GM19463 (cell line): ENCODE measurements around the gene LATS2.
"Not testable (repeated sequence)": the region's sequence is repeated elsewhere in the genome, so short reads cannot be mapped to it uniquely, and the experiment has no call there.

ENCODE experiments used
- ATAC-seq: cut with Tn5 transposase; IDR thresholded peaks from one replicate; pipeline ENCODE4 v1.9.1; 2021; ENCODE audit warnings: mild to moderate bottlenecking, moderate library complexity; ENCODE audit not compliant: unreplicated experiment

LATS2 gene

DNA sequence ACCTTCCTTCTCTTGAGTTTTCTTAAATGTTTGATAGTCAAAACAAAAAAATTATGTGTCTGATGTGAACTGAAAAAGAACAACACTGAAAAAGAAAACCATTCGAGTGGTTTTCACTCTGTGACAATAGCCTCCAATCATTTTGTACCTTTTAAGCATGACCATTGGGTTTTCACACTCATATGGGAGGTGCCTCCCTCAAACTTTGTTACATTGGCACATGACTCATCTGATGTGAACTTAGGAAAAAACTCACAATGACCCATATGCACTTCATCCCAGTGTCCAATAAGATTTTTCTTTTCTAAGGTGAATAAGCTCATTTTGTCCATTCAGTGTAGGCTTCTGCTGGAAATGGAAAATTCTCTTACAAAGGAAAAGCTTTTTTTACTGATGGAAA lies 92.2 kb downstream of the LATS2 start:
- ATAC-seq: no peak

DNA sequence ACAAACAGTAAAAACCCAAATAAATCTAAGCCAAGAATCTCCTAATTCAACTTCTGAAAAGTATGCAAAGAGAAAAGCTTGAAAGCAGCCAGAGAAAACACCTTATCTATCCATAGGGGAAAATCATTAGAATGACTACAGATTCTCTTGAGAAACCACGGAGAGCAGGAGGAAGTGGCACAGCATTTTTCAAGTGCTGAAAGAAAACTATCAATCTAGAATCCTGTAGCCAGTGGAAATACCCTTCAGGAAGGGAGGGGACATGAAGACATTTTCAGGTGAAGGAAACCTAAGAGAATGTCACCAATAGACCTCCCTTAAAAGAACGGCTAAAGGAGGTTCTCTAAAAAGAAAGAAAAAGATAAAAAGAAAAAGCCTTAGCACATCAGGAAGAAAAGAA lies 92.6 kb downstream of the LATS2 start:
- no peak for ATAC-seq

DNA sequence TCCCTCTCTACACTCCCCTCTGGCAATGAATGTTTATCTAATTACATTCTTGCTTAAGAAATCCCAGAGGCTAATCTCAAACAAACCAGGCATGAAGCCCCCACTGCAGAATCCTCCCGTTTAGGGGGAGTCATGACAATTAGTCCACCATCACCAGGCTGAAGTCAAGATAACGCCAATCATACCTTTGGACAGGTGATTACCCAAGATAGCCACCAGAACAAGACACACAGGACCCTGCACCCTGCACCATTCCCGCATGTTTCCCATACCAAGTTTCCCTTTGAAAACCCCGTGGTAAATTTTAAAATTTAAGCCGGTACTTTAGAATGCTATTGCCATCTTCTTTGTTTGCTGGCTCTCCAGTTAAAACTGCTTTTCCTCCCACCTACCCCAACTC lies 94.0 kb downstream of the LATS2 start:
- no peak for ATAC-seq

DNA sequence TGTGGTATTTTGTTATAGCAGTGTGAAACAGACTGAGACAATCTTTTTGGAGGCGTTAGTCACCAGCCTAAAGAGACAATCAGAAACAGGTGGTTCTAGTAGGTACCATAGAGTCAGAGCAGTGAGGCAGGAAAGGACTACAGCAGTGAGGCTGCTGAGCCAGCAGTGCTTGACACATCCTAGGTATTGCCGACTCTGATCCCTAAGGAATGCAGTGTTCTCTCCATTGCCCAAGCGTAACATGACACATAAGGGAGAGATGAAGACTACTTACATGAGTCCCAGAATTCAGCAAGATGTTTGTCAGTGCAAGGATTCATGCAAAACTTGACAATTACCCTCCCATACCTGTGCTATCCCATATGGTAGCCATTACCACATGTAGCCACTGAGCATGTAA lies 96.5 kb downstream of the LATS2 start:
- no peak for ATAC-seq

DNA sequence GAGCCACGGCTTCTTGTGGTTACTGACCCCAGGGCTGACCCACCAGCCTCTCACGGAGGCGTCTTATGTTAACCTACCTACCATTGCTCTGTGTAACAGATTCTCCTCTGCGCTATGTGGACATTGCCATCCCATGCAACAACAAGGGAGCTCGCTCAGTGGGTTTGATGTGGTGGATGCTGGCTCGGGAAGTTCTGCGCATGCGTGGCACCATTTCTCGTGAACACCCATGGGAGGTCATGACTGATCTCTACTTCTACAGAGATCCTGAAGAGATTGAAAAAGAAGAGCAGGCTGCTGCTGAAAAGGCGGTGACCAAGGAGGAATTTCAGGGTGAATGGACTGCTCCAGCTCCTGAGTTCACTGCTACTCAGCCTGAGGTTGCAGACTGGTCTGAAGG lies 99.7 kb downstream of the LATS2 start:
- ATAC-seq: not testable (repeated sequence)

DNA sequence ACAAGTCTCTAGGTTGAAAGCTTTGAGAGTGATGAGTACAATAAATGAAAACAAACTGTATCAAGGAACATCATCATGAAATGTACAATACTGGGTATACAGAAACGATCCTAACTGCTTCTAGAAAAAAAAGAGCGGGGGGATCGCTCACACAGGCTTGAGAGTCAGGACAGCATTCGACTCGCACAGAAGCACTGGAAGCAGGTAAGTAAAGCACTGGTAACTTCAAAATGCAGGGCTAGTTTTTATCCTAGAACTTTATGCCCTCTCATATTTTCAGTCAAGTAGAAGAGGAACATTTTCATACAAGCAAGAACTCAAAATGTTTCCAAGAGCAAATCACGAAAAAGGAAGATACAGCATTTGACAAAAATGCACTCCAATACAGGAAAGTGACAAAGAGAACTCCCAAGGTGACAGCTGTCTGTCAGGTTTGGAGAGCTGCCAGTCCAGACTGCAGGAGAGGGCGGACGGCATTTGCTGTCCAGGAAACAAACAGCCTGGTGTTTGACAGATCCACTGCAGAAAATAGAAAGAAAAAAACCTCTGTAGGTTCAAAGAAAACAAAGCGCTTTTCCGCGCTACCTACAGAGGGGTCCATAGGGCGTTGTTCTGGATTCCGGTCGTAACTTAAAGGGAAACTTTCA lies 100.6 kb downstream of the LATS2 start:
- no peak for ATAC-seq

DNA sequence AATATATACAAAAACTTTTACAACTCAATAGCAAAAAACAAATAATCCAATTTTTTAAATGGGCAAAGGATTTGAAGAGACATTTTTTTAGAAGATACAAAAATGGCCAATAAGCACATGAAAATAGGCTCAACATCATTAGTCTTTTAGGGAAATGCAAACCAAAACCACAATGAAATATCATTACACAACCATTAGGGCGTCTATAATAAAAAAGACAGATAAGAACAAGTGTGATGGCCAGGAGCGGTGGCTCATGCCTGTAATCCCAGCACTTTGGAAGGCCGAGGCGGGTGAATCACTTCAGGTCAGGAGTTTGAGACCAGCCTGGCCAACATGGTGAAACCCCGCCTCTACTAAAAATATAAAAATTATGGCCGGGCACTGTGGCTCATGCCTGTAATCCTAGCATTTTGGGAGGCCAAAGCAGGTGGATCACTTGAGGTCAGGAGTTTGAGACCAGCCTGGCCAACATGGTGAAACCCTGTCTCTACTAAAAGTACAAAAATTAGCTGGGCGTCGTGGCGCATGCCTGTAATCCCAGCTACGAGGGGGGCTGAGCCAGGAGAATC lies 104.3 kb downstream of the LATS2 start:
- ATAC-seq: not testable (repeated sequence)

DNA sequence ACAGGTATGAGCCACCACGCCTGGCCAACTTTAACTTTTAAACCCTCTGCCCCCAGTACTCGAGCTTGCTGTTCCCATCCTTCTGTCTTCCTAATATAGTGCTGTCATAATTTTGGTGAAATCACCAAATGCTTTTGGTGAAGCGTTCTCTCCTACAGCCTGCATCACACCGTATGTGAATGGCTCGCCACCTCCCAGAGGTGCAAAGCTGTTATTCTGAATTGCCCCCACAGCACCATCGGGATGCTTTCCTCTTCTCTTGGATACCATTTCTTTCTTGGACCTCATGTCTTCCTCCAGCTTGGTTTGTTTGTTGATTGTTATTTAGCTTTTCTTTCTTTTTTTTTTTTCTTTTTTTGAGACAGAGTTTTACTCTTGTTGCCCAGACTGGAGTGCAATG lies 105.9 kb downstream of the LATS2 start:
- ATAC-seq: no peak

DNA sequence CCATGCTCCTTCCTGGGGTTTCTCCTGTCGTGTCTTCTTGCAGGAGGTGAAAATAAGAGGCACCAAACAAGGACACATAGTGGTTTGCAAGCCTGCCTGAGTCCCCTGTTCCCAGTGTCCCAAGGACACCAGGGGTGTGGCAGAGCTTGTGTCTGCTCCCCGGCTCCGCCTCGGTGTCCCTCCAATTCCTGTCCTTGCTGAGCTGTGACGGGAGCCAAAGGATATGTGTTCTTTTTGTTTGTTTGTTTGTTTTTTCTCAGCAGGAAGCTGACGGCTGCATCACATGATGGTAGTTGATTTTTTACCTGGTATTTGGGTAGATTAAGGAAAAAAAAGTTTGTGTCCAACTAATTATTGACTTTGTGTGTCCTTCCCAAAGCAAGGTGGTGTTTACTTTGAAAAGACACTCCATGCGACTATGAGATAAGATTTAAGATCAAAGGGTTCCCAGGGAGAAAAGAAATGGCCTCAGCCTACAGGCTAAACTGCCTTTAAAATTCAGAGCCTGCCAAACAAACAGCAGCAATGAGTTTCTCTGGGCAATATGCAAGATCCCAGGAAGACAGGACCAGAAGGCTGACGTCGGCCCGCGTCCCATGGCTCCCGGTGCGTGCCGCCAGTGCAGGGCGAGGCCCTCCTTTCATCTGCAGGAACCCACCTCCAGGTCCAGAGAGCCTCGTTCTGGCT lies 108.0 kb downstream of the LATS2 start:
- ATAC-seq: no peak

DNA sequence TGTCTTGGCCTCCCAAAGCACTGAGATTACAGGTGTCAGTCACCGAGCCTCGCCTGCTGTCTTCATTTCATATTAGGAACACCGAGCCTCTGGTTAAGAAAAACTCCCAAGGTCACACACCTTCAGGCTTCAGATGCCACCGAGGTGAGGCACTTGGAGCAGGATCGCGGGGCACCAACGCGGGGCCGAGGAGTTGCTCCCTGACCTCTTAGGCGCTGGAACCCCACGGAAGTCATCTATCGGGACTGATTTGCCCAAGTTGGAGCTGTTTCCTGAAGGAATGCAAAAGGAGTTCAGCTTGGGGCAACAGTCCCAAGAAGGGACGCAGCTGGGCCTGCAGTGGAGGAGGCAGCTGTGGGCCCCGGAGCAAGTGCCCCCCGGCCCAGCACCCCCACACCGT lies 108.5 kb downstream of the LATS2 start:
- ATAC-seq: no peak

DNA sequence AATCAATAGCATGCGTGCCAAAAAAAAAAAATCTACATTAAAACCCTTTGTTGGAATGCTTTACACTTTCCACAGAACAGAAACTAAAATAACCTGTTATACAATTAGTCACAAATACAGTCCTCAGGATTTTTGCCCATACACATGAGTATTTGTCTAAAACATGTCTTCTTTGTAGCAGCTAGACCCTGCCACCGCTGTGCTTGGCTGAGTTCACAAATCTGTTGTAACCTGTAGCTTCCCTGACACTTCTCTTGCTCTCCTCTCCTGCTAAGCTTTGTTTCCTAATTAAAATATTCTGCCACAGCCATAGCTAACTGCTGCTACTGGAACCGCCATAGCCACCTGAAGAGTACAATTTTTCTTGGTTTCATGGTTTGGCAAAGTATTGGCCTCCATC lies 113.4 kb downstream of the LATS2 start:
- not testable (repeated sequence) for ATAC-seq

DNA sequence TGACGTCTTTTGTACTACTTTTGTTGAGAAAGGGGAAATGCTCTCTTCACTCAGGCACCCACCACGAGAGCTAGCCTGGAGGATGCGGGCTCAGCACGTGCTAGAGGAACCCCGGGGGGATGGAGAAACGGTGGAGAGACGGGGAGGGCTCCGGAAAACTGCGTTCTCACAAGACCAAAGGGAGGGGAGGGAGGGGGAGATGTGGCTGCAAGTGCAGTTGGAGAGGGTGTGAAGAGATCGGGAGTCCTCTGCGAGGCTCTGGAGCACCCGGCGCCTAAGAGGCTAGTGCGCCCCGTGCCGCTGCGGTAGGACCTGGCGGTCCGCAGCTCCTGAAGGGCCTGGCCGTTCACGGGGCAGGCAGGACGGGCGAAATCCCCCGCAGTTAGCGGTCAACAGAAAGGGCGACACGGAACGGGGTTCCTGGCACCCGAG lies 115.4 kb downstream of the LATS2 start:
- no peak for ATAC-seq

DNA sequence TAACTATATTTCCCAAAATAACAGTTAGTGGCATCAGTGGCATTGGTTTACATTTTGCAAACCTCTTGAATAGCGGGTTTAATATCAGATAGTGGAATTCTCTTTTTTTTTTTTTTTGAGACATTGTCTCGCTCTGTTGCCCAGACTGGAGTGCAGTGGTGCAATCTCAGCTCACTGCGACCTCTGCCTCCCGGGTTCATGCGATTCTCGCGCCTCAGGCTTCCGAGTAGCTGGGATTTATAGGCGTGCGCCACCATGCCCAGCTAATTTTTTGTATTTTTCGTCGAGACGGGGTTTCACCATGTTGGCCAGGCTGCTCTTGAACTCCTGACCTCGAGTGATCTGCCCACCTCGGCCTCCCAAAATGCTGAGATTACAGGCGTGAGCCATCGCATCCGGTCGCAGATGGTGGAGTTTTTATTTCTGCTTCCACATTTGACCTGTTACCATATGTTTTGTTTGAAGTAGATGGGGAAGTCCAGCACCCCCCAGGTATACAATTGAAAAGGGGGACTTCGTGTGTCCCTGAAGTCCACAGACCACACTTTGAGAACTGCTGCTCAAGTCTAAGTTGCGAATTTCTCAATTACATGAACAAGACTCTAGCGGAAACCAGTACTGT lies 118.3 kb downstream of the LATS2 start:
- ATAC-seq: no peak

DNA sequence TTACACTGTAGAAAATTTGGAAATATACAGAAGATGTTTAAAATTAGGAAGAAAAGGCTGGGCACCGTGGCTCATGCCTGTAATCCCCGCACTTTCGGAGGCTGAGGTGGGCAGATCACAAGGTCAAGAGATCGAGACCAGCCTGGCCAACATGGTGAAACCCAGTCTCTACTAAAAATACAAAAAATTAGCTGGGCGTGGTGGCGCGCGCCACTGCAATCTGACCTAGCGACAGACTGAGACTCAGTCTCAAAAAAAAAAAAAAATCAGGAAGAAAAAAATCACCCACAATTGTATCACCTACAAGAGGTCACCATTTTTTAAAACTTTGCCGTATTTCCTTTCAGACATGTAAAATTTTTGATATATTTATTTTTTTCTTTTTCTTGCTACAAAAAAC lies 120.9 kb downstream of the LATS2 start:
- ATAC-seq: not testable (repeated sequence)

DNA sequence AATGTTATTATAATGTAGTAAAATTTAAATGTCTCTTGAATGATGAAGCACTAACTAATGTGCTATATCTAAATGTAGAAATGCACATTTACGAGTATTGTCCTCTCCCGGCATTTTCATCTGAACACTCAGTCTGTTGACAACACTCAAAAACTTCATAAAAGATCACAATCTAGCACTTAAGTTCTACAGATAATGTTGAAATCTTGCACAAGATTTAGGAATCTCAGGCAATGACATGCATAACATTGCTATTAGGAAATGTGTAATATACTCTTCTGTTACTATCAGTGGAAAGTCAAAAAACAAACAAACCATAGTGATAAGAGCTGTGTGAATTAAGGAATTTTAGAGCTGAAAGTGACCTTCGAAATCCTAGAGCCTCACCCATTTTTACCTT lies 121.3 kb downstream of the LATS2 start:
- ATAC-seq: no peak

DNA sequence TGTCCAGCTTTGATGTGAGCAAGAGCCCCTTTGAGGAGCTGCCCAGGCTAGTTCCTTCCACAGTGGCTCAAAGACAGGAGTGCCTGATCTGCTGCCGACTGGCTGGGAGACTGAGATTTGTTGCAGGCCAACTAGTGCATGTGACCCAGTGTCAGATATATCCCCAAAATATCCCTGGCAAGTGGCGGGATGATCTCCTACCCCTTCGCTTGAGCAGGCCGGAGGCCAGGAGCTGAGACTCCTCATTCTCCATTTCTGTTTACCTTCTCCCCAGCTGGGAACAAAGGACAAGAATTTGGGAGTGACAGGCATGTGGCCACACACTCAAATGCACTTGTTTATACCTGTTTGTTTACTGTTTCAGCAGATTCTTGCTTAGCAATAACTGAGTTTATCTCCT lies 121.7 kb downstream of the LATS2 start:
- ATAC-seq: no peak

DNA sequence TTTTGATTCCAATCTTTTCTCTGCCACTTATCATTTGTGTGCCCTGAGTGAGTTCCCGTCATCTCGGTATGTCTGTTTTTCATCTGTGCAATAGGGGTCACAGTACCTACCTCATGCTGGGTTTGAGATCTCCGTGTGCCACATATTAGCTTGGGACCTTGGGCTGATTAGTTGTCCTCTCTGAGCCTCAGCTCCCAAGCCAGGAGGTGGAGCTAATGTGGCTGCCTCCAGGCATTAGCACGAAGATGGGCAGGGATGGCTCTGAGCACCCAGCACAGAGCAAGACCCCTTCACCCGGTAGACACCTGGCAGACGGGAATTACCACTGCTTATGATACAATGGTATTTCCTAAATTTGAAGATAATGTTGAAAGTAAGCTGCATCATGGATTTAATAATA lies 123.1 kb downstream of the LATS2 start:
- no peak for ATAC-seq

DNA sequence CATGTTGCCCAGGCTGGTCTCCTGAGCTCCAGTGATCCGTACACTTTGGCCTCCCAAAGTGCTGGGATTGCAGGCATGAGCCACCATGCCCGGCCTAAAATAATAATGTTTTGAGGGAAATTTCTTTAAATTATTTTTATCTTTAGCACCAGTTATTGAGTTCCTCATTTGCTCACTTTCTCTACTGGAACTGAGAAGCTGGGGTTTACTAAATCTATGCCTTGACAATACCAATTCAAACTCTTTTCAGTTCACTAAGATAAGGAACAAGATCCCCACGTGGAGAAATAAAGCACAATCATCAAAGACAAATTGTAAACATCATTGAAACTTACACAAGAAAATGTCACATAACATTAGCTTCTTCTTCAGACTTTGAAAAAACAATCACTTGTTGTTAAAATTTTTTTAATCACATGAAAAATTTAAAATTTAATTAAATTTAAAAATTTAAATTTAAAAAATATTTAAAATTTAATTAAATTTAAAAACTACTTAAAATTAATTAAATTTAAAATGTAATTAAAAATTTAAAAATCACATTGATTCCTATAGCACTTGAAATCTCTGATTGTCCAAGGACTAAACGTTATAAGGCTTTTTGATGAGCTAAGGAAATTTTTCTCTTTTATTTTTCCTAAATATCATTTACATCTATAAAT lies 133.7 kb downstream of the LATS2 start:
- no peak for ATAC-seq

DNA sequence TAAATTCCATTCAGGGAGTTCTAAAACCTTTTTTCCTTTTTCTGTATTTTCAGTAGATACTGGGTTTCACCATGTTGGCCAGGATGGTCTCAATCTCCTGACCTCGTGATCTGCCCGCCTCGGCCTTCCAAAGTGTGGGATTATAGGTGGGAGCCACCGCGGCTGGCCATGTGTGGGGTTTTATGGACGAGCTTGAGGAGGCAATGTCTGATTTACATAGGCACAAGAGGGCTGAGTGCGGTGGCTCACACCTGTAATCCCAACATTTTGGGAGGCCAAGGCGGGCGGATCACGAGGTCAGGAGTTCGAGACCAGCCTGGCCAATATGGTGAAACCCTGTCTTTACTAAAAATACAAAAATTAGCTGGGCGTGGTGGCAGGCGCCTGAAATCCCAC lies 136.0 kb downstream of the LATS2 start:
- ATAC-seq: not testable (repeated sequence)

DNA sequence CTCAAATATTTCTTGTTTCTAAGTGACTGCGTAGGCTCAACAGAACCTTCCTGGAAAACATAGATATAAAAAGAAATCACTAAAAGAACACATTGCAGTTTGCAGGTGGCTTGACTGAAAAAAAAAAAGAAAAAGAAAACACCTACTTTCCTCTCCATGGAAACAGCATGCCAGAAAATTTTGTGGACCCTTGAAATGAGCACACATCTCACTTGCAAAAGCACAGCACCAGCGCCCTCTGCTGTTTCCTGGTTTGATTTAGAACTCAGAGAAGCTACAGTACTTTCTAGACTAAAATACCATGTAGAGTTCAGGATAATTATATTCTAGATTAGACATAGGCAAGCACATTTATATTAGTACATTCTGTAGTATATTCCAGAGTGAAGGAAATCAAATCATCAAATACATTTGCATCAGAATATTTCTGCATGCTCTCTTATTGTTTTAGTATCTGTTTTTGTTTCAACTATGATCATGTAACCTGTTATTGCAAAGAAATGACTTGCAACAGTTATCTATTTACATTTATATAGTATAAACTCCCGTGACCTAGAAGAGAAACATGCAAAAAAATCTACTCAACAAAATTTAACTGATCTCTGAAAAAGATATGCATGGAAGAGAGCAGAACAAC lies 136.5 kb downstream of the LATS2 start:
- no peak for ATAC-seq

DNA sequence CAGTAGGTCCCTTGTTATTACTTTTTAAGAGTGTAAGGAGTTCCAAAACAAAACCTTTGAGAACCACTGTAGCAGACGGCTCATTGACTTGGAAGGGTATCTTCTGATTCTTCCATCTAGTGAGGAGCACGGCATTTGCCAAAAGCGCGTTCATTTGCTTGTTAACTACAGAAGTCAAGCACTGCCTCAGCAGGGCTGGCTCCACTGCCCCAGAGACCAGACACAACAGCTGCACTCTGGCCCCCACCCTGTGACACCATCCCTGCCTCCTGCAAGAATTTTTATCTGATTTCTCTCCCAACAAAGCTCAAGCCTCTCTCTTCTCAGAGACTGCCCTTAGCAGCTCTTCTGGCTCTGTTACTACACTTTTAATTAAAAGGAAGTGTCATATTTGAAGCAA lies 138.1 kb downstream of the LATS2 start:
- ATAC-seq: no peak
